Kidney epithelial cell (primary cell): ENCODE results near the gene PRKCA. TPM values are rescaled to one million over a fixed set of nuclear protein-coding genes. Genes with fewer than 3 reads are reported as not detected.
A peak's percentile ranks its signal among the peaks of the same experiment; 100 is the strongest.

Source experiments
- DNase-seq: peaks from one replicate; pipeline ENCODE4 v3.0.0-alpha.2; 2010; ENCODE audit warnings: low read depth
- H3K27me3 ChIP-seq: 2 replicates; pipeline ENCODE4 v1.6.0; 2011; ENCODE audit warnings: low read length; ENCODE audit not compliant: control insufficient read depth, insufficient read depth
- H3K36me3 ChIP-seq: 2 replicates; pipeline ENCODE4 v1.5.1; 2011; ENCODE audit warnings: low read length; ENCODE audit not compliant: control insufficient read depth, insufficient read depth
- H3K4me3 ChIP-seq: 2 replicates; pipeline ENCODE4 v1.5.1; 2011; ENCODE audit warnings: low read depth, mild to moderate bottlenecking, control low read depth, low read length
- total RNA-seq: library from RNA; depleted of rRNA; stranded (reverse); fragments of >200 nt; gene quantifications from 2 replicates; pipeline ENCODE4 v1.2.3, GENCODE V29; 2015
- TF ChIP-seq, protein P1 (sequence below): IDR thresholded peaks from 2 replicates; pipeline ENCODE4 v1.5.1; 2011; ENCODE audit warnings: mild to moderate bottlenecking, moderate library complexity, low read length, control low read depth, inconsistent platforms; ENCODE audit not compliant: insufficient read depth, poor library complexity, severe bottlenecking

PRKCA gene
- total RNA-seq, 1 donor from 2014 or later, result 5.7 TPM

DNA sequence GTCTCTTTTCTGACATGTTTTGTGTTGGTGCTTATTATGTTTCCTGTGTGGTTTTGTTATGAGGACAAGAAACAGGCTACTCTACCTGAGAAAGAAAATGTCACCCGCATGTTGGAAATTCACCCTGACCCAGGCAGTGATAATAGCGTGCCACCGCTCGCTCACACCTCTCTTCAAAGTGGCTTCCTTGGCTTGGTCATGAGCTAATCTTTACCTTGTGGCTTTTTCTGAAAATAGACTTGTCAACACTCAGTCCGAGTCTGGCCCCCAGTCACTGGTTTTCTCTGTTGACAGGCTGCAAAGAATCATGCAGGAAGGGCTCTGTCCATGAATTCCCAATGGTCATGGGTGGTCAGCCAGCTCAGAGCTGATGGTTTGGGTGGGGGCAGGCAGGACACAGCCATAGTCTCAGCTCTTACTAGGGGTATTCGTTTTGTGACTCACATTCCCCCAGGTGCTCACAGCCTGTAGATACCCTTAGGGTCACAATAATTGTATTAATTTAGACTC, 411.2 kb downstream of the PRKCA start:
- peak; percentile 52 for DNase-seq
- no peak overlapping the region for H3K4me3 ChIP-seq
- TF ChIP-seq, protein P1, sequence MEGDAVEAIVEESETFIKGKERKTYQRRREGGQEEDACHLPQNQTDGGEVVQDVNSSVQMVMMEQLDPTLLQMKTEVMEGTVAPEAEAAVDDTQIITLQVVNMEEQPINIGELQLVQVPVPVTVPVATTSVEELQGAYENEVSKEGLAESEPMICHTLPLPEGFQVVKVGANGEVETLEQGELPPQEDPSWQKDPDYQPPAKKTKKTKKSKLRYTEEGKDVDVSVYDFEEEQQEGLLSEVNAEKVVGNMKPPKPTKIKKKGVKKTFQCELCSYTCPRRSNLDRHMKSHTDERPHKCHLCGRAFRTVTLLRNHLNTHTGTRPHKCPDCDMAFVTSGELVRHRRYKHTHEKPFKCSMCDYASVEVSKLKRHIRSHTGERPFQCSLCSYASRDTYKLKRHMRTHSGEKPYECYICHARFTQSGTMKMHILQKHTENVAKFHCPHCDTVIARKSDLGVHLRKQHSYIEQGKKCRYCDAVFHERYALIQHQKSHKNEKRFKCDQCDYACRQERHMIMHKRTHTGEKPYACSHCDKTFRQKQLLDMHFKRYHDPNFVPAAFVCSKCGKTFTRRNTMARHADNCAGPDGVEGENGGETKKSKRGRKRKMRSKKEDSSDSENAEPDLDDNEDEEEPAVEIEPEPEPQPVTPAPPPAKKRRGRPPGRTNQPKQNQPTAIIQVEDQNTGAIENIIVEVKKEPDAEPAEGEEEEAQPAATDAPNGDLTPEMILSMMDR, result no peak
- H3K36me3 ChIP-seq, result no peaks in the 10 kb centered on the region
- no peaks in the 10 kb centered on the region for H3K27me3 ChIP-seq

DNA sequence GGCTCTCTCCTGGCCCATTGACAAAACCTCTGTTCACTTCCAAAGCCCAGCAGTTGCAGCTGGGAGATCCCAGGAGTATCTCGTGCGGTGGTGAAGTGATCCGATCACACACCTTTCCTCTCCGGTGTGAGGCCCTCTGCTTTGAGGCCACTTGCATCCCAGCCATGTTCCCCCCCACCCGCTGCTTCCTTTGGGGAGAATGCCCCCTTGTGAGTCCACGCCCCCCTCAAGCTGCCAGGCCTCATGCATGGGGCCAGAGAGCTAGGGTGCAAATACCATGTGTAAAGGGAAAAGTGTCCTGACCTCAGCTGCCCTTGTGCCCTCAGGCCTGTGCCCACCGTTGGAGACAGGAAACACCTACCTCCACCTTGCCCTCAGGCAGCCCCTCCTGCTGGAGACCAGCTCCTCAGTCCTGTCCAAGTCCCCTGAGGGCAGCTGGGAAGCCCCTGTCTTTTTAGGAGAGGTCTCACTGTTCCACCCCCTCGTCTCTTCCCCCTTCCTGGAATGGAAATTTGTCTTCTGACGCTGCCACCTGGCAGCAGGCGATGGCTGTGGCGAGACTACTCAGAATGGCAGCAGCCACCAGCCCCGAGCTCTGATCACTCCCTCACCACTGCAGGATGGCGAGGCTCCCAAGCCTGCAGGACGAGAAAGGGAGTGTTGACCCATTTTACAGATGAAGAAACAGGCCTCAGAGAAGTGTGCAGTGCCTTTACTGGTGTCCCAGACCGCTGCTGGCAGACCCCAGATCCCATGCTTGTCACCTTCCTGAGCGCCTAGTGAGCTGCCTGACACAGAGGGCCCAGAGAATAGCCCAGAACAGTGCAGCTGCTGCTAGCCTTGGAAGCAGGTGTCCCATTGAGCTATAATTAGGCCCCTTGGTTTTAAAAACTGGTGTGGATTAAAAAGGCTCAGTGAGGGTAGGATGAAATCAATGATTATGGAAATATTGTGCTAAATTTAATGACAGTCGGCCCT, 411.9 kb downstream of the PRKCA start:
- DNase-seq, result no peak
- no peak overlapping the region for H3K4me3 ChIP-seq
- no peaks in the 10 kb centered on the region for H3K27me3 ChIP-seq
- H3K36me3 ChIP-seq, result no peaks in the 10 kb centered on the region
- TF ChIP-seq, protein P1, result no peak

DNA sequence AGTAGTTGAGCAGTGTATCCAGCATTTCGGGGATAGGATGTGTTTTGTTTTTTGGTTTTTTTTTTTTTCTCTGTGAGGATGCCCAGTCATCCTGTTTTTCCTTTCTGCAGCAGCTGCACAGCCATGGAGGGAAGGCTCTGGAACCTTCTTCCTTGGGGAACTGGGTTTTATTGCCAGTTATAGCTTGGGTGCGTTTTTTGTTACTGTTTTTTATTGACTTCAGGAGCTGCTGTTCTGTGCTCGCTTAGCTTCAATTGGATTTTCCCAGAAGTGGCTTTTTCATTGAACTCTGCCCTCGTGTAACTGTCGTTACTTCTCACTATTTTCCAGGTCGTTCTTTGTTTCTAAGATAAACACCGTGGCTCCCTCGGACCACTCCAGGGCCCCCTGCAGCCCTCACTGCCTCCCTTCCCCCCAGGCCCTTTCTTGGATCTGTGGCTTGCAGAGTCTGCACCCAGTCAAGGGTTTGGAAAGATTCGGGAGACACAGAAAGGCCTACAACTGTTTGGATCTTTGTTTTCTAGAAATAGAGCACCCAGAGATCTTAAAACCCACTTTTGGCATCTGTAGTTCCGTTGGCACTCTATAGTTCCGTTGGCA, 412.8 kb downstream of the PRKCA start:
- Histone ChIP-seq H3K27me3 (no peaks in the 10 kb centered on the region), H3K36me3 (no peaks in the 10 kb centered on the region)
- TF ChIP-seq, protein P1, result no peak

DNA sequence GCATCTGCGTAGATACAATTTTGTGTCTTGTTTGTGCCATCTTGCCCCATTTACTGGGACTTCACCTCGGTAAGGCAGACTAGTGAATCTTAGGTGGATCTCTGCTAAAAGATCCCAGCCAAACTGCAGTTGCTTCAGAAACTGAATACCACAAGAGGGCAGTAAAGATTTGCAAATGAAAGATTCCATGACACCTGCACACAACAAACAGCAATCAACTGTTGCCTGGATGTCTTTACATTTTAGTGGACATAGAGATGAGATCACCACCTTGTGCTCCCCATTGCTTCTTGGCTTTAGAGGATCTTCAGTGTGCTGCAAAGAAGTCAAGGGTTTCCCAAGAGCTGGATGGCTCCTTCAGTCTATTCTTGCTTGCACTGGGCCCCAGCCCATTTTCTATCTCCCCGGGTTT, 413.3 kb downstream of the PRKCA start:
- H3K36me3 ChIP-seq, result no peaks in the 10 kb centered on the region
- H3K27me3 ChIP-seq, result no peaks in the 10 kb centered on the region
- TF ChIP-seq, protein P1, result peak; percentile 65
- DNase-seq, result peak; percentile 35
- no peak overlapping the region for H3K4me3 ChIP-seq

More for the DNA sequence above, 412.8 kb downstream of the PRKCA start:
- no peak overlapping the region for H3K4me3 ChIP-seq
- DNase-seq, result no peak

DNA sequence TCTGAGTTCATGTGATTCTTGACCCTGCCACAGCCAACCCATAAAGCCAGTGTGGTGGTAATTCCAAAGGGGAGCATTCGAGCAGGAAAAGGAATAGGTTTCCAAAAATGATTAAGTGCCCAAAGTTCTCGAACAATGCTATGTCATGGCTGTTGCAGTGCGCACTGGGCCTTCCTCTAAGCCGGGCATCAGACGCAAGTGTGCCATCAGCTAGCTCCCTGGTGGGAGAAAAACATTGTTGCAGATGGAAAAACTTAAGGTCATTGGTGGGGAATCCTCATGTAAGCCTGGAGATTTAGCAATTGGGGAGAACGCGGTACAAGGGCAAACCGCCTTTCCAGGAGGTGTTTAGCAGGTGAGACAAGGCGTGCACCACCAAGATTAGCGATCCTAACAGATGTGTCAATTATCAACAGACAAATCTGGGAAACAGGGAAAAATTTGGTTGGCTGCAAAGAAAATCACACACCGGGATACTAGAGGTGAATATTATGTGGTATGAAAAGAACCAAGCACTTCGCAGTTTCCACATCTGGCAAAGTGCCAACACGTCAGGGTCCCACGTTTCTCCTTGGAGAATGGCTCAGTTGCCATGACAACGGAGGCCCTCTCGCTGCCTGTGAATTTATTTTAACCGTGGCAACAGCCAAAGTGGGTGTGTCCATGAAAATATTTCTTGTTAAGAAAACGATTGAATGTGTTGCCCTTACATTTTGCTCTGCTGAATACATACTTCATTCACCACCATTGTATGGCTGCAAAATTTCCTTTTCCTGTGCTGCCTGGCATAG, 414.0 kb downstream of the PRKCA start:
- DNase-seq, result no peak
- Histone ChIP-seq H3K27me3 (no peaks in the 10 kb centered on the region), H3K4me3 (no peak overlapping the region), H3K36me3 (no peaks in the 10 kb centered on the region)
- TF ChIP-seq, protein P1, result no peak
